HepG2 (cell line): Measurements from ENCODE around the gene NATD1. TPM values are rescaled to one million over a fixed set of nuclear protein-coding genes. Genes with fewer than 3 reads are reported as not detected.
A peak's percentile ranks its signal among the peaks of the same experiment; 100 is the strongest.

Source experiments
- GZF1 ChIP-seq: sonication (generic); formaldehyde crosslinking; IDR thresholded peaks from 2 replicates; pipeline ENCODE4 v1.5.1; 2020; ENCODE audit warnings: mild to moderate bottlenecking, missing genetic modification reagents
- HOXD1 ChIP-seq: sonication (generic); formaldehyde crosslinking; IDR thresholded peaks from 2 replicates; pipeline ENCODE4 v1.5.0; 2020; ENCODE audit warnings: missing genetic modification reagents
- MLLT10 ChIP-seq: sonication (generic); formaldehyde crosslinking; IDR thresholded peaks from 2 replicates; pipeline ENCODE4 v1.4.0; 2020; ENCODE audit warnings: missing genetic modification reagents
- MTF2 ChIP-seq: sonication (generic); formaldehyde crosslinking; IDR thresholded peaks from 2 replicates; pipeline ENCODE4 v1.5.0; 2020; ENCODE audit warnings: missing genetic modification reagents, borderline replicate concordance
- NFIB ChIP-seq: sonication (generic); formaldehyde crosslinking; IDR thresholded peaks from 2 replicates; pipeline ENCODE4 v1.9.0; 2021; ENCODE audit warnings: missing genetic modification reagents, mild to moderate bottlenecking, borderline replicate concordance
- NFKBIZ ChIP-seq: IDR thresholded peaks from 2 replicates; pipeline ENCODE4 v1.6.1; 2018; ENCODE audit warnings: missing genetic modification reagents, missing compliant biosample characterization
- SMAD9 ChIP-seq: sonication (generic); formaldehyde crosslinking; IDR thresholded peaks from 2 replicates; pipeline ENCODE4 v1.5.1; 2020; ENCODE audit warnings: mild to moderate bottlenecking, missing genetic modification reagents
- SMC3 ChIP-seq: IDR thresholded peaks from 2 replicates; pipeline ENCODE4 v1.6.1; 2011; ENCODE audit warnings: low read length, improper control_type of control experiment
- SP1 ChIP-seq, 2 experiments: fragments of 450-650 bp in 1 of 2; sonication (generic) in 1 of 2; formaldehyde crosslinking in 1 of 2; IDR thresholded peaks; 2 replicates each; pipeline versions ENCODE4 v1.4.0 to v1.6.1; 2016 to 2020; ENCODE audit warnings: missing genetic modification reagents in 1 of 2
- STAT6 ChIP-seq: sonication (generic); formaldehyde crosslinking; IDR thresholded peaks from 2 replicates; pipeline ENCODE4 v1.4.0; 2020; ENCODE audit warnings: missing genetic modification reagents, mild to moderate bottlenecking, borderline replicate concordance
- TCF7L2 ChIP-seq: IDR thresholded peaks from 2 replicates; pipeline ENCODE4 v1.6.1; 2011; ENCODE audit warnings: mild to moderate bottlenecking, low read depth, low read length, moderate library complexity
- TRIM22 ChIP-seq: fragments of 450-650 bp; IDR thresholded peaks from 2 replicates; pipeline ENCODE4 v1.6.1; 2017
- ZBED4 ChIP-seq: sonication (generic); formaldehyde crosslinking; IDR thresholded peaks from 2 replicates; pipeline ENCODE4 v1.4.0; 2020; ENCODE audit warnings: missing genetic modification reagents, borderline replicate concordance
- ZNF710 ChIP-seq: sonication (generic); formaldehyde crosslinking; IDR thresholded peaks from 2 replicates; pipeline ENCODE4 v1.5.0; 2020; ENCODE audit warnings: mild to moderate bottlenecking, missing genetic modification reagents, borderline replicate concordance
- ZNF883 ChIP-seq: sonication (generic); formaldehyde crosslinking; IDR thresholded peaks from 2 replicates; pipeline ENCODE4 v1.5.1; 2020; ENCODE audit warnings: mild to moderate bottlenecking, missing genetic modification reagents; ENCODE audit errors: not compliant biosample characterization
- polyA plus RNA-seq, 8 experiments: library from polyadenylated mRNA; depleted of rRNA in 3 of 8; stranded (reverse) in 7 of 8; unstranded in 1 of 8; fragments of >200 nt; fragmentation: Illumina TruSeq in 4 of 8; extraction: Trizol in 4 of 8; gene quantifications; 2 replicates each; pipeline versions ENCODE4 v1.2.1 to v1.2.3, GENCODE V29; 2011 to 2016; ENCODE audit warnings: low read depth in 4 of 8, missing spikeins in 1 of 8, mixed read lengths in 1 of 8; ENCODE audit not compliant: insufficient read depth in 1 of 8
- total RNA-seq, 5 experiments: library from RNA; depleted of rRNA; stranded (reverse); fragments of >200 nt; fragmentation: Illumina TruSeq; extraction: Trizol; gene quantifications; 2 replicates each; pipeline ENCODE4 v1.2.3, GENCODE V29; 2016; ENCODE audit warnings: low read depth in 1 of 5

Gene NATD1
- total and polyA plus RNA-seq, 2 of the 13 experiments (the other 11 are each of a cell fraction or from before 2014, with no cell fraction given), result 0.31 to 2.3 TPM

GRCh38 chr17:21214015-21214776, 39.0 kb downstream of the NATD1 start, which contains the start of gene TMEM11 (continued):
- no peak for TF ChIP-seq ZNF883
- no peak; the same call in 1 of the 2 replicates for TF ChIP-seq ZNF710 (CRISPR knock-in tag)
- no peak for TF ChIP-seq SMAD9 (CRISPR knock-in tag)
- no peak for TF ChIP-seq TRIM22
- TF ChIP-seq TCF7L2, result no peak
- no peak; the same call in 1 of the 2 replicates for TF ChIP-seq ZBED4 (CRISPR knock-in tag)
- no peak for TF ChIP-seq MLLT10 (CRISPR knock-in tag)
- TF ChIP-seq GZF1 (CRISPR knock-in tag), result 0 out of 2 replicates have a peak, but pooled peaks have one; percentile 31
- TF ChIP-seq HOXD1 (CRISPR knock-in tag), result no peak
- no peak for TF ChIP-seq STAT6 (CRISPR knock-in tag)
- 0 out of 2 replicates have a peak, but pooled peaks have one; percentile 43 for TF ChIP-seq MTF2 (CRISPR knock-in tag)
- TF ChIP-seq SMC3, result no peak
- TF ChIP-seq SP1 (IDR thresholded peaks at IDR 0.05), result no peak
- TF ChIP-seq SP1 (CRISPR knock-in tag; IDR thresholded peaks at IDR 0.05), result peak; percentile 84
- no peak for TF ChIP-seq NFKBIZ (CRISPR knock-in tag)
- TF ChIP-seq NFIB (CRISPR knock-in tag), result 0 out of 2 replicates have a peak, but pooled peaks have one; percentile 56
